ENCODE results near the gene HOXB2. TPM values are rescaled to one million over a fixed set of nuclear protein-coding genes. Genes with fewer than 3 reads are reported as not detected.
"Not testable (repeated sequence)": the region's sequence is repeated elsewhere in the genome, so short reads cannot be mapped to it uniquely, and the experiment has no call there.

The HOXB2 gene
- total RNA-seq, 1 donor from 2014 or later, result 2.3 TPM

DNA sequence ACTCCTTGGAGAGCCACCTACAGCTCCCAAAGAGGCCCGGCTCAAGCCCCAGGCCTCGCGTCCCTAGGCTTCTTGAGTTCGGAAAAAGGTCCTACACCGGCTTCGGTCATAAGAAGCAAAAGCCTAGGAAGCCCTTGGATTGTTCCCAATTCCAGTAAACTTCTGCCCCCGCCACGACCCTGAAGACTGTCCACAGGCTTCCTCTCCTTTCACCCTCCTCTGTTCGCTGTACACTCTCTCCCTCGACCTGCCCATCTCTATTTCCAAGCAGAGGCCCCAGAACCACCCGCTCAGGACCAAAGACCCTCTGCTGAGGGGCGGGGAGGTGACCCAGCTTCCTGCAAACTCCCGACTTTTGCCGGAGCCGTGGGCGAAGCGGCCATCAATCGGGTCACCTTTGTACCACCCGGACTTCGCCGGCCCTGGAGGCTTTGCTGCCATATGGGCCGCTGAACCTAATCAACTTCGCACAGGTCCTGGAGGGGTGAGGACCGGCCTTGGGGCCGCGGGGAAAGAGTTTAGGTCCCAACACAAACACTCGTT, 2.7 kb downstream of the HOXB2 start:
- no peak for ATAC-seq
- DNase-seq (ENCODE audit: low spot score), result no peak

DNA sequence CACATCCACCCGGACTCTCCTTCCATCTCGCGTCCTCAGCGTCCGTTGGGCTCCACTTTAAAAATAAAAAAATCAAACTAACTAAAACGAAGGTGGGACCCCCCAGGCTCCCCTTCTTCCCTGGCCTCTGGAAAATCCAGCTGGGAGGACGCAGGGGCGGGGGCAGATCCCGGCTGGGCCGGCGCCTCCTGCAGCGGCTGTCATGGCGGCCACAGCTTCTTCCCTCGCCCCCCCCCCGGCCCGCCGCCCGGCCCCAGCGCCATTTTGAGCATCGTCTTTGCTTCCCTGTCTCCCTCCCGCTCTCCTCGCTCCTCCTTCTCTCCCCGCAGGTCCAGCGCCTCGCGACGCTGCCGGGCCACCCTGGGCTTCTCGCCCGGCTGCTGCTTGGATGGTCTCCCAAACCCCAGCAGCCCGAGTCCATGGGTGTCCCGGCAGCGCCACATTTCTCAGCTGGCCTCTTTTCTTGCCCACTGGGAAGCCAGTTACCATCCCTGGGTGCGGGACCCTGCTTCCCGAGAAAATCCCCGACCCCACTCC, 3.3 kb downstream of the HOXB2 start:
- no peak for DNase-seq (ENCODE audit: low spot score)
- peak; percentile 30 for ATAC-seq

DNA sequence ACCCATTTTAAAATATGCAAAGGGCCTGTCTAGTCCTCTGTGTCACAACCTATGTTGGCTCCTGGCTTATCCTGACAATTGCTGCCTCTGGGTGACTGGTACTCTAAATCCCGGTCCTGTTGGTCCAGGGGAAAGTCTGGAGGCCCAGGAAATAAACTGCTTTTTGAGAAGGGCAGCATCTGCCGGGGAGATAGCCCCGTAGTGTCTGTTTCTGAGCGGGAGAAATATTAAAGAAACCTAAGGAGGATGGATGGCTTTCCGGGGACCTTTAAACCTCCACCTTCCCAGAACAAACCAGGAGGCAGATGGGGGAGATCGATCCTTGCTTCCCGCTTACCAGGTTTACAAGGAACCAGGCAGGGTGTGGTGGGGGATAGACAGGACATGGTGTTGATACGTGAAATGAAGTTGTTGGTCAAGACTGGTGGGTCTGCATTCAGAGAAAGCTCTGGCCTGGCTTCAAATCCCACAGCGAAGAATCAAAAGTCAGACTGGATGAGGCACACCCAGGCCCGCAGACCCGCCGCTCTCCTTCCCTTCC, 3.8 kb downstream of the HOXB2 start:
- ATAC-seq (no peak), DNase-seq (ENCODE audit: low spot score) (no peak)

DNA sequence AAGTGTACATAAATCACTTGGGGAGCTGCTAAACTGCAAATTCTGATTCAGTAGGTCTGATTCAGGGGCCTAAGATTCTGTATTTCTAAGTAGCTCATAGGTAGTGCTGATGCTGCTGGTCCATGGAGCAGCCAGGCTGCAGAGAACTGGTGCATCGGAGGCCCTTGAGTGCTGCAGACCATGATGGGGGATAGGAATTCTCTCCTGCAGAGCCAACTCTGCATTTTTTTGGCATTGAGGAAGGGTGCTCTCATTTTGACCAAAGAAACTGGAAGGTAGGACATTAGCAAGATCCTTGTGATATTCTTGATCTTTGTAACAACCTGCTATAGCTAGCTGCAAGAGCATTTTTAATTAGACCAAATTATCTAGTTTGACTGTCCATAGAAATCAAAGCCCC, 4.7 kb downstream of the HOXB2 start:
- no peak for DNase-seq (ENCODE audit: low spot score)
- ATAC-seq, result no peak

DNA sequence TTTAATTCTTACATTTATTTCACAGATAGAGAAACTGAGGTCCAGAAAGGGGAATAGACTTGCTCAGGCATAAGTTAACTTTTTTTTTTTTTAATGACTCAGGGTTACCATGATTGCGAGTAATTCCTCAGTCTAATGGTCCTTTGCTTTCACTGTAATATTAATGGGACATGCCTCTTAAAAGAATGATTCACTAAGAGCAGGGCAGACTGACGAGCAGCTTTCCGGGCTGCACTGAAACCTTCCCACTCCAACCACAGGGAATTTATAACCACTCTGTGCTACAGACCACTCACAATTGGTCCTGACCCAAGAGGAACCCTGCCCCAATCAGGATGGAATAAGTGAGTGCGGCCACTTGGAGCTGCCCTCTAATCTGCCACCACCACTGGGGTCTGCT, 5.7 kb downstream of the HOXB2 start:
- ATAC-seq (no peak), DNase-seq (ENCODE audit: low spot score) (no peak)

DNA sequence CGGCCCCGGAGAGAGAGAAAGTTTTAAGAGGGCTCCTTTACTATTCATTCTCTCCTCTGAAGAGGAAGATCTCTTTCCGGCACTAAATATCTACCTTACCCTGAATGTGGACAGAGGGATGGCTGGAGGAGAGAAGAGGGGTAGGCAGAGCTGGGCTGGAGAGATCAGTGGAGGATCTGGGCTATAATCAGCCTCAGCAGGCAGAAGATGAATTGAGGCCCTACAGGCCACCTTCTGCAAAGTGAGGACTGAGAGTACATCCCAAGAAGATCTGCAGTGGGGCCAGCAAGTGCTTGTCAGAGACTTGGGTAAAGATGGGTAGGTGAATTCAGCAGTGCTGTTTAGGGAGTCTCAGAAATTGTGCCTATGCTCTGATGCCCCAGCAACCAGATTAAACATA, 7.6 kb downstream of the HOXB2 start:
- DNase-seq (ENCODE audit: low spot score) (no peak), ATAC-seq (no peak)

DNA sequence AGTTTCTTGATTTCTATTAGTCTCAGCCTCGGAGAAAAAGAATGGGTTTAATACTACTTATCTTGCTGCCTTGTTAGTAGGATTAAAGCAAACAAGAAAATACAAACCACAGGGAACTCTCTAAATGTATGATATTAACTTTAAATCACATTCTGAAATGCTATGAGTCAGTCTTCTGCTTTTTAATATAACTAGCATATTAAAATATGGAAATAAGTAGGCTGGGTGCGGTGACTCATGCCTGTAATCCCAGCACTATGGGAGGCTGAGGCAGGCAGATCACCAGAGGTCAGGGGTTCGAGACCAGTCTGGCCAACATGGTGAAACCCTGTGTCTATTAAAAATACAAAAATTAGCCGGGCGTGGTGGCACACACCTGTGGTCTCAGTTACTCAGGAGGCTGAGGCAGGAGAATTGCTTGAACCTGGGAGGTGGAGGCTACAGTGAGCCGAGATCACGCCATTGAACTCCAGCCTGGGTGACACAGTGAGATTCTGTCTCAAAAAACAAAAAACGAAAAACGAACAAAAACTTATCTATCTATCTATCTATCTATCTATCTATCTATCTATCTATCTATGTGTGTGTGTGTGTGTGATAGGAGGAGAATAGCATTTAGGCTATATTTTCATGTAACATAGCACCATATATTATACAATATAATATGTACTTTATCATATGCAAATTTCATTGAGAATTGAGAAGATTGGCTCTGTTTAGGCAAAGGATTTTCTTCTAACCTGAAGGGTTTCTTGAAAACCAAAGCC, 8.9 kb downstream of the HOXB2 start:
- DNase-seq (ENCODE audit: low spot score); ATAC-seq: not testable (repeated sequence)

DNA sequence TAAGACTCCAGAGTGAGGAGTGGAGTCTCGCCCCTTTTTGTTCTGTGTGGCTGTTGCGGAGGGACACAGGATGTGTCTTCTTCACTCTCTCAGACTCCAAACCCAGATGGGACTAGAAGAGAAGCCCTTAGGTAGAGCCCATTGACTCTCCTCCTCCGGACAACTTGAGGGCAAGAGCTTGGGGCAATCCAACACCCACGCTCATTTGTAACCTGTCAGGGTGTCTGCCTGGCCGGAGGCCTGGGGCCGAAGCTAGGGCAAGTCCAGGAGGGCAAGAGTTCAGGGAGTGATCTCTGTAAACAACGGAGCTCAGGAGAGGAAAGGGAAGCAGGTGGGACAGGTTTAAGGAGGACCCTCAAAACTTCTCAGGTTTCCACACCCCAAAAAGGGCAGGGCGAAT, 12.6 kb downstream of the HOXB2 start:
- DNase-seq (ENCODE audit: low spot score) (no peak), ATAC-seq (peak; percentile 27)

DNA sequence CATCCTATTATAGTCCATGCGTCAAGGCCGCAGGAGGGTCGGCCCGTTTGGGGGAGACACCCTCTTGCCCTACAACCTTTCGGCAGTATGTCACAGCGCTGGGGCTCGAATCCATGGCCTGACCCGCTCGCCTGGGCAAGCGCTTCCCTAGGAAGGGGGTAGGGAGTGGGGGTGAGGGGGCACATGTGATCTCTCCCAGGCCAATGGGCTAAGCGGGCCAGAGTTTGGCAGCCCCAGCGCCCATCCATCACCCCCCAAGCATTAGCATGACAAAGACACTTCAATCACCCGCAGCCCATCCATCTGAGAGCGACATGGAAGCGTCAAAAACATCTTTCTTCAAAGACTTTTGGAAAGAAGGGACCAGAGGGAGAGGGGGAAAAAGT, 14.0 kb downstream of the HOXB2 start, which contains the start of gene HOXB1:
Gene HOXB1 (minus strand): TSS at position 125 of the 386 bp plus-strand sequence. CDS start 107 bp downstream, at position 18.
- ATAC-seq, result no peak
- DNase-seq (ENCODE audit: low spot score), result no peak

DNA sequence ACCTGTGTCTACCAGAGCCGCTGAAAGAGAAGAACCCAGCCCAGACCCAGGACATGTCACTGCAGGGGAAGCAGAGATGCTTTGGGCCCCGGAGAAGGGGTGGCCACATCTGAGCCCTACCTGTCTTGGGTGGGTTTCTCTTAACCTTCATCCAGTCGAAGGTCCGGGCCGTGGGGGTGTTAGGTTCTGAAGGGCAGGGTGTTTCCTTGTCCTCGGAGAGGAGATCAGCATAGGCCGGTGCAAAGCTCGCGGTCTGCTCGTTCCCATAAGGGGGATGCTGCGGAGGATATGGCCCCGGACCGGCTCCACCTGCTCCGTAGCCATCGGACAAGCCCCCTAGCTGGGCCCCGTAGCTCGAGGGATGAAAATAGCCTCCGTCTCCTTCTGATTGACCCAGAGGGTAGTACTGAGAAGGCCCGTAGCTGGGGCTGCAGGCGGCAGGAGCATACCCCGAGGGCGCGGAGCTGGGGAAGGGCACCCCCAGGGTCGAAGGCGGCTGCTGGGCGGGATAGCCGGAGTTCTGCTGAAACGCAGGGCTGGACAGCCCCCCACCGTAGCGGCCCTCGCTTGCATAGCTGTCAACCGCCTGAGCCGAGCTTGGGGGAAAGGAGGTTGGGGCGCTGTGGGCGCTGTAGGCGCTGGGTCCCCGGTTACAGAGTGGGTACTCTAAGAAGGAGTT, 14.6 kb downstream of the HOXB2 start:
- DNase-seq (ENCODE audit: low spot score) (no peak), ATAC-seq (no peak)

DNA sequence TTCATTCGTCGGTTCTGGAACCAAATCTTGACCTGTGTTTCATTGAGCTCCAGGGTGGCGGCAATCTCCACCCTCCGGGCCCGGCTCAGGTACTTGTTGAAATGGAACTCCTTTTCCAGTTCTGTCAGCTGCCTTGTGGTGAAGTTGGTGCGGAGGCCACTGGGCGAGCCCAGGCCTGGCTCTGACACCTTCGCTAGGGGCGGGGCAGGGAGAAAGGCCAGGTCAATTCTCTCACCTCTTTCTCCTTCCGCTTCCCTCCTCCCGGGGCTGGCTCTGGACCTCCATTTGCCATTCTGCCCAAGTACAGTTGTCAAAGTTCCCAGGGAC, 15.3 kb downstream of the HOXB2 start:
- ATAC-seq (no peak), DNase-seq (ENCODE audit: low spot score) (no peak)

DNA sequence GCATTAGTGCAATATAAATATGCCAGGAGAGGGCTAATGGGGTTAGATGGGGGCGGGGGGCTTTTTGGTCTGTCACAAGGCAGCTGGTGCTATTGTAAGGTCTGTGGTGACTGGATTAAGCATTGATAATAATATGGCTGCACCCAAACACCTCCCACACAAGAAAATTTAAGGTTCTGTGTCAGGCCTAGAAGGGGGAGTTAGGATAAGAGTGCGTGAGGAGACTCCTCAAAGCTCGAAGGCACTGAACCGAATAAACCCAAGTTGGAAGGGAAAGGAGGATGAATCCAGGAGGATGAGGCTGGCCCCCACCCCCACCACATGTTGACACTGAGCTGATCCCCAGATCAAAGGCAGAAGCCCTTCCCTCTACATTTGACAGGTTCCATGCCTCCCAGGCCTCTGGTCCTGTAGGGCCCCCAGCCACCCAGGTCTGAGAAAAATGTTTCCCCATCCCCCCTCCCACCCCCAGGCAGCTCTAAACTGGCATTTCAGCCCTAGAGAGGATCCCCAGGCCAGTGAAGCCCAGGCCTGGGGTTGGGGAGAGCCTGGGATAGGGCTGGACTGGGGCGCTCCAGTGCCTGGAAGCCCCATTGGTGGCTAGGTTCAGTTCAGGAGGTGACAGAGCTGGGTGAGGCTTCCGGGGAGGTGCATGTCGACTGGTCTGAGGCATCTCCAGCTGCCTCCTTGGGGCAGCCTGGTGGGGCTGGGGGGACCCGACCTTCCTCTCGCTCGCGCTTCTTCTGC, 15.8 kb downstream of the HOXB2 start:
- ATAC-seq (no peak), DNase-seq (ENCODE audit: low spot score) (no peak)

DNA sequence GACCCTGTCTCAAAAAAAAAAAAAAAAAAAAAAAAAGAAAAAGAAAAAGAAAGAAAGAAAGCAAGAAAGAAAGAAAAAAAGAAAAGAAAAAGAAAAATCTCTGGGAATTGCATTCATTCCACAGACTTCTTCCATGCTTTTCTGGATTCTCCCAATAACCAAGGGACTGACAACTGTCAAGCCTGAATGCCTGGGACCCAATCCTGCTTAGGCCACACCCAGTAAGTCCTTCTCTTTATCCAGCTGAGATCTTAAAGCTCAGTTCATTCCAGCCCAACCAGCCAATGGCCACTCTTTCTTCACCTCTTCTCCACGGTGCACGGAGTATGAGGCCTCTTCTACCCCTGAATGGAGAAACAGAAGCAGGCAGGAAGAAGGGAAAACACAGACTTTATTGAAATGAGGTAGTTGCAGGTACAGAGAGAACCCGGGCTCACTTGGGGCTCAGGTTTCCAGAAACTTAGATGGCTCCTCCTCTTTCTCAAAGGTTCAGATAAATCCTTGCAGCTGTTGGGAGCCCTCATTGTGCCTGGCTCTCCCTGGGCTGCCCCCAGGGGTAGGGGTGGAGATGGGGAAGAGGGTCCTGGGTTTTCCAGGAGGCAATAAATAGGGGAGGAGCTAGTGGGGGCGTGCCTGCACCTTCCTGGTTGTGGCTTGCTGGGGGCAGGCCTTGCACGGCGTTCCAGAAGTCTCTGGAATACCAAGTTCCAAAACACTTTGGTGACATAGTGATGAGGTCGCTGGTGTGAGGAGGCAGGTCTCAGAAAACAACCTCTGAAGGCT, 16.6 kb downstream of the HOXB2 start:
- DNase-seq (ENCODE audit: low spot score), result no peak

DNA sequence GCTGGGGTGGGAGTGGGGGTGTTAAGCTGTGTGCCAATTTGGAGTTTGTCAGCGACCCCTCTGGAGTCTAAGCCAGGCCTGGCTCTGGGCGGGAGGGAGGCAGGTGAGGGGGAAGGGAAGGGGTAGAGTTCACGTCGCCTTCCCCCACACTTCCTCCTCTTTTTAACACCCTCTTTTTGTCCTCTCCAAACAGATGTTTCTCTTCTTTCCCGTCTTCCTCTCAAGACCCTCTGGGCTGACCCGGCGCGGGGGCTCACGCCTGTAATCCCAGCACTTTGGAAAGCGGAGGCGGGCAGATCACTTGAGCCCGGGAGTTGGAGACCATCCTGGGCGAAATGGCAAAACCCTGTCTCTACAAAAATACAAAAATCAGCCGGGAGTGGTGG, 17.4 kb downstream of the HOXB2 start:
- DNase-seq (ENCODE audit: low spot score) (no peak), ATAC-seq (no peak)

More for the DNA sequence above, 16.6 kb downstream of the HOXB2 start:
- no peak for ATAC-seq

DNA sequence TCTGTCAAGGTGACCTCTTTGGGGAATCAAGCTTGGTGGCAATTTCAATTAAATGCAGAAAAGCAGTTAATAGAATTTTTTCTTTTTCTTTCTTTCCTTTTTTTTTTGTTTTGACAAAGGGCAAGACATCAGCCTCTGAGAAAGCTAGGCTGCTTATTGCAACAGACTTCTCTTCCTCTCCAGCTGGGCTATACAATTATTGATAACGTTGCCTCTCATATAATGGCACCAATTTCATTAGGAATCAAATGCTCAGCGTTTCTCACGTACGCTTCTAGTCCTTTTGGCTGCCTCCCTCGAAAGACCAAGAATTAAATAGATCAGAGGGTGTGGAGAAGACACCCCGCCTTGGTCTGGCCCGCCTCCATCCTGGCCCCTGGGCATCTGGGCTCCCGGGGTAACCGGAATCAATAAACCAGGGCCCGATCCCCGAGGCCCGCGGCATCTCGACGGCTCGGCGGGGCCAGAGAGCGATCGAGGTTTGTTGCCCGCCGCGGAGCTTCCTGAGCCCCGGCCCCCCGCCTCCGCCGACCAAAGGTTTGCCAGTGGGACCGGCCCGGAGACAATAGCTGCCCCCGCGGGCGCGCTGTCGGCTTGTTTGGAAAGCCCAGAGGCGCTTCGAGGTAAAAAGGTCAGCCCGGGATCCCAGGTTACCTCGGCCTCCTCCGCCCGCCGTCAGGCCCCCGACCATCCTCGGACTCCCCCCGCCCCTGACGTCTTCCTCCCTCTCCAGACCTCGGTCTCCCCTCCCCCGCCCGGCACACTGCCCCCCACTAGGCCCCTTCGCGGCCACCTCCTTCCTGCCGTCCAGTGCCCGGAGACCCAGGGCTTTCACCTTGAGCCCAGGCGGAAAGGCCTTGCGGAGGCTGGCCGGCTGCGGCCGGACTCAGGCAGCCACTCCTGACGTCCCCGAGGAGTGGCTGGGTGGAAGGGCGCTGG, 18.0 kb downstream of the HOXB2 start:
- peak; percentile 11 for ATAC-seq
- DNase-seq (ENCODE audit: low spot score), result no peak

DNA sequence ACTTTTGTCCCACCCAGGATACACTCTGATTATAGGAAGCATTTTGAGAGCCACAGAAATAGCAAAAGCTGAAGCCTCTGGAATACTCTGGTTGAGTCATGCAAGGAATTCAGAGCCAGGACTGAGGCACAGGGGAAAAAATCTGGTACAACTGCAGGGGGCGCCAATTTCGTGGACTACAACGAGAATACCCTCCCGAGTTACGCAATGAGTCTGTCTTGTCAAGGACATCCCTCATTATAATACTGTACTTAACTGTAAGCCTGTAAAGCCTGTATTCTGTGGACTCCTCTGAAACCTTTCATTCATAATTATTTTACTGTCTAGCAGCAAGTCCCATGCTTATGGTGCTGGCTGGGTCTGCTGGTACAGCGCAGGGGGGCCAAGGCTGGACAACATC, 21.9 kb downstream of the HOXB2 start:
- DNase-seq (ENCODE audit: low spot score) (no peak), ATAC-seq (no peak)

DNA sequence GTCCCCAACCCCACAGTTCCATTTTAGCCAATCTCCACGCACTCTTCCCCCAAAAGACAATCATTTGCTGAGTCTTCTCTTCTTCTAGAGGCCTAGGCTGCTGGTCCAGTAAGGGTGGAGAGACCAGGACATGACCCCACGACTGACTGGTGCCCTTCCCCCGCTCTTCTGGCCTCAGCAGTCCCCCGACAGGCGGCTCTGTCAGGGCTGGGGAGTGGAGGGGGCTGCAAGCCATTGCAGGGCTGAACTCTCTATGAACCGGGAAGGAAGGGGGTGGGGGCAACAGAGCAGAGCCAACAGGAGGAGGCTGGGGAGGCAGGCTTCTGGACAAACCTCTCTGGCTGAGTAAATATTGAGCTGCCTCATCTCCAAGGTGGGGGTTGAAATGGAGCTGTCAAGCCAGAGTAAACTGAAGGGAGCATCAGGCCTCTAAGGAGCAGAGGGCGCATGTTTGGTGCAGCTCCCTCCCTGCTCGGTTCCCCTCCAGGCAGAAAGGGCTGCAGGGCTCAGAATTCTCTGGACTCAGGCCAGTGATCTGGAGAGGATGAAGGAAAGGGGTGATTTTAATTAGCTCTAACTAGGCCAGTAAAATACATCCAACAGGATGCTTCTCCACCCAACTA, 22.8 kb downstream of the HOXB2 start:
- no peak for DNase-seq (ENCODE audit: low spot score)
- ATAC-seq, result peak; percentile 56

DNA sequence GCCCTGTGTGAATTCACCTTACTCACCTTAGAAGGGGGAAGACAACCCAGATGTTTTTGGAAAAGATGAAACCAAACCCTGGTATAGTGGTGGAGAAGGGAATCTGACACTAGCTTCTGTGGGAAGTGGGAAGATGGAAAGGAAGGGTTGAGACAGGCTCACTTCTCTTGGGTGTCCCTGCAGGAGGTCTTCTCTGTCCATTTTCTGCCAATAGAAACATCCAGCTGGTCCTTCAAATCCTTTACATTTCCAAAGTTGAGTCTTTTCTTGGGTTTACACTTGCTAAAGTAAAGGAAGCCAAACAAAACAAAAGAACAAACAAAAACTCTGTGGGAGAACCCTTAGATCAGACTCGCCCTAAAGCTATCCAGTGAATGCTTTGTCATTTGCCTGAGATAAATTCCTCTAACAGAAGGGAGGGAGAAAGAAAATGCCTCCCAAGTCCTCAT, 24.3 kb downstream of the HOXB2 start:
- ATAC-seq, result no peak
- DNase-seq (ENCODE audit: low spot score), result no peak

DNA sequence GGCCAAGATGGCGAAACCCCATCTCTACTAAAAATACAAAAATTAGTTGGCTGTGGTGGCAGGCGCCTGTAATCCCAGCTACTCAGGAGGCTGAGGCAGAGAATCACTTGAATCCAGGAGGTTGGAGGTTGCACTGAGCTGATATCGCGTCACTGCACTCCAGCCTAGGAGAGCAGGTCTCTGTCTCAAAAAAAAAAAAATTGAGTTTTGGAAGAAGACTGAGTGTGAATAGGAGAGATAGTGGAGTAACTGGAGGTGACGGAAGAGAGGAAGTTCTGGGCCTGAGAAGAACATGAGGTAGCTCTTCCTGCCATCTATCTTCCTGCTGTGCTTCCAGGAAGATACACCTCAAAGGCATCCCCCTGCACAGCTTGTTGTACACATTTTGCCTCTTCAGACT, 25.5 kb downstream of the HOXB2 start:
- ATAC-seq, result no peak
- no peak for DNase-seq (ENCODE audit: low spot score)

Data from left lobe of liver (tissue), 2 donors.